Prostate gland (tissue), 2 donors: Measurements from ENCODE around the gene PCBP4. TPM values are rescaled to one million over a fixed set of nuclear protein-coding genes. Genes with fewer than 3 reads are reported as not detected.

Source experiments
- DNase-seq: peaks from one replicate; pipeline ENCODE4 v3.0.0-alpha.2; 2019; ENCODE audit warnings: low spot score
- H3K27ac ChIP-seq, 2 donors: fragments of 200-600 bp; sonication (generic); 2 replicates each; pipeline ENCODE4 v1.5.1; 2017 to 2019
- H3K27me3 ChIP-seq: fragments of 200-600 bp; sonication (generic); replicated peaks from 2 replicates; pipeline ENCODE4 v1.5.1; 2019; ENCODE audit not compliant: insufficient read depth
- H3K36me3 ChIP-seq, 2 donors: fragments of 200-600 bp; sonication (generic); 1 replicate in 1 of 2; 2 replicates in 1 of 2; pipeline versions ENCODE4 v1.5.1 to v1.8.1; 2017 to 2019
- H3K4me1 ChIP-seq: fragments of 200-600 bp; sonication (generic); replicated peaks from 2 replicates; pipeline ENCODE4 v1.5.1; 2019
- H3K4me3 ChIP-seq, 2 donors: fragments of 200-600 bp; sonication (generic); 2 replicates each; pipeline ENCODE4 v1.5.1; 2017 to 2019
- H3K9me3 ChIP-seq: fragments of 200-600 bp; sonication (generic); 2 replicates; pipeline ENCODE4 v1.5.1; 2017
- CTCF ChIP-seq, 4 experiments: fragments of 200-600 bp in 2 of 4; fragments of 450-650 bp in 2 of 4; sonication (generic) in 2 of 4; IDR thresholded peaks; 1 replicate in 3 of 4; 2 replicates in 1 of 4; pipeline ENCODE4 v1.5.1; 2016 to 2019; ENCODE audit warnings: antibody characterized with exemption in 4 of 4, mild to moderate bottlenecking in 2 of 4, moderate library complexity in 2 of 4
- POLR2A ChIP-seq: fragments of 450-650 bp; IDR thresholded peaks from one replicate; pipeline ENCODE4 v1.6.1; 2016; ENCODE audit warnings: antibody characterized with exemption, mild to moderate bottlenecking
- POLR2AphosphoS5 ChIP-seq: sonication (generic); formaldehyde crosslinking; IDR thresholded peaks from one replicate; pipeline ENCODE4 v1.6.1; 2017; ENCODE audit warnings: antibody characterized with exemption
- WGBS: methylation state at CpG from one replicate; pipeline ENCODE4 v1.1.5; 2018; 5-methylcytosine and 5-hydroxymethylcytosine counted together
- intact Hi-C: fragments of 100-400 bp; cut with DNase I; formaldehyde crosslinking; loops from one replicate; pipeline ENCODE4 v1.14.2; 2022
- total RNA-seq, 2 donors: library from RNA; depleted of rRNA; stranded (reverse); fragments of >200 nt; gene quantifications; one replicate each; pipeline ENCODE4 v1.1.0, GENCODE V29; 2016

Gene PCBP4
- total RNA-seq, 2 donors from 2014 or later: 74.0 to 74.1 TPM

DNA sequence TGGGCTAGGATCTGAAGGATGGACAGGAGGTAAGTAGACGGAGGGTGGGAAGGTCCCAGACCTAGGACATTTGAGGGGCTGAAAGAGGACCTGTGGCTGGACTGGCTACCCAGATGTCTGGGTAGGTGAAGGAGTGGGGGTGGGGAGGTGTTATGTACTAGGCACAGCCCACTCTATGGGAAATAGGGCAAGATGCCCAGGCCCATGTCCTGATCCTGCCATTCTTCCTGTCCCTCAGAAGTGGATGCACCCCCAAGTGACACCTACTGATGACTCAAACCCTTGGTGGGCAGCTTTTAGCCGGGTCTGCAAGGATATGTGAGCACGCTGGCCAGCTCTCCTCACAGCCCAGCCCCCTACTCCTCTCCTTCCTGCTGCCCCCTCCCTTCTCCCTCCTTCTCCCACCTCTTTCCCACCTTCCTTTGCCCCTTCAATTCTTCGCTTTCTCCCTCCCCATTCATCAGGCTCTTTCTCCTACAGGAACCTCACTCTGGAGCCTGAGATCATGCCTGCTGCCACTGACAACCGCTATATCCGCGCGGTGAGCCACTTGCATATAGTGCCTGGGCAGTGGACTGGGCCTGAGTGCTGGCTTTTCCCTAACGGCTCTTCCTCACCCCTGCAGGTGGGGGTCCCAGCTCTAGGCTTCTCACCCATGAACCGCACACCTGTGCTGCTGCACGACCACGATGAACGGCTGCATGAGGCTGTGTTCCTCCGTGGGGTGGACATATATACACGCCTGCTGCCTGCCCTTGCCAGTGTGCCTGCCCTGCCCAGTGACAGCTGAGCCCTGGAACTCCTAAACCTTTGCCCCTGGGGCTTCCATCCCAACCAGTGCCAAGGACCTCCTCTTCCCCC is 21.3 kb upstream of the PCBP4 start:
- Histone ChIP-seq H3K36me3 (no peaks in the 10 kb centered on the region), H3K9me3 (no peaks in the 10 kb centered on the region), H3K27me3 (no peaks in the 10 kb centered on the region), H3K4me1 (peaks cover 7% of the 10 kb centered on the region), H3K4me3 (no peak overlapping the region), H3K27ac (no peak overlapping the region)
- DNase-seq: no peak
- TF ChIP-seq POLR2AphosphoS5: no peak
- TF ChIP-seq CTCF (IDR thresholded peaks at IDR 0.05): no peak
- no peak for TF ChIP-seq POLR2A
- intact Hi-C loops: no loop called here
- 79% methylated on average over 15 of the region's 15 CpGs for WGBS

GRCh38 chr3:51987568-51987967 is 20.3 kb upstream of the PCBP4 start:
- Histone ChIP-seq H3K27me3 (no peaks in the 10 kb centered on the region), H3K36me3 (no peaks in the 10 kb centered on the region), H3K4me3 (no peak overlapping the region), H3K4me1 (peaks cover 7% of the 10 kb centered on the region), H3K27ac (no peak overlapping the region), H3K9me3 (no peaks in the 10 kb centered on the region)
- intact Hi-C loops: no loop called here
- WGBS: 89% methylated on average over 7 of the region's 7 CpGs
- no peak for DNase-seq
- no peak for TF ChIP-seq CTCF (IDR thresholded peaks at IDR 0.05)
- TF ChIP-seq POLR2A: no peak
- no peak for TF ChIP-seq POLR2AphosphoS5

DNA sequence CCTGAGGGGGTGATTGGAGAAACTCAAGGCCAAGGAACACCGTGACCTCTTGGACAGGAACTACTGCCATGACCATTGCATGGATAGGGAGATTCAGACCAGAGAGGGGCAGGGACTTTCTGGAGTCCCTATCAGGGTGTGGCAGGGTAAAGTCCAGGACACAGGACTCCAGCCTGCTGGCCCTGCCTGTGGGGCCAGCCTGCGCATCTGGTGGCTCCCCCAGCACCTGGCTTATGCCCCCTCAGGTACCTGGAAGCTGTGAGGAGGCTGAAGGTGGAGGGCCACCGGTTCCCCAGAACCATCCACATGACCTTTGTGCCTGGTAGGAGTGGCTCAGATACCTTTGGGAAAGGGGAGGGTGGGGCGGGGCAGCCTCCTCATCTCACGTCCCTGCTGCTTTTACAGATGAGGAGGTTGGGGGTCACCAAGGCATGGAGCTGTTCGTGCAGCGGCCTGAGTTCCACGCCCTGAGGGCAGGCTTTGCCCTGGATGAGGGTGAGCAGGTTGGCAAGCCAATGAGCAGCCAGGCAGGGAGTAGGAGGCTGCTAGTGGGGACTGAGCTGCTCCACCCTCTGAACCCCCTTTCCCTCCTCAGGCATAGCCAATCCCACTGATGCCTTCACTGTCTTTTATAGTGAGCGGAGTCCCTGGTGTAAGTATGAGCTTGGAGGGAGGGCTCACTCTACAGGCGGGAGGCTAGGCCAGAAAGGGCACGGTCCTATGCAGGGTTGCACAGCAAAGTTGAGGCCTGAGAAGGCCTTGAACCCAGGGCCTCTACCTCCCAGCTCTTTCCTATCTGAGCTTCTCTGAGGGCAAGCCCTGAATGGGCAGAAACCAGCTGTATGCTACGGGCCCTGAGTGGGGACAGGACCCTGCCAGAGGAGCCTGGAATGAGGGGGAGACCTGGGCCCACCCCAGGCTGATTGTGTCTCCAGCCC is 19.0 kb upstream of the PCBP4 start:
- Histone ChIP-seq H3K27ac (no peak overlapping the region), H3K27me3 (no peaks in the 10 kb centered on the region), H3K9me3 (no peaks in the 10 kb centered on the region), H3K36me3 (no peaks in the 10 kb centered on the region), H3K4me3 (no peak overlapping the region), H3K4me1 (peaks cover 11% of the 10 kb centered on the region)
- DNase-seq: no peak
- intact Hi-C loops: no loop called here
- WGBS: 75% methylated on average over 12 of the region's 12 CpGs
- TF ChIP-seq POLR2A (no peak), POLR2AphosphoS5 (no peak), CTCF (IDR thresholded peaks at IDR 0.05) (no peak)

DNA sequence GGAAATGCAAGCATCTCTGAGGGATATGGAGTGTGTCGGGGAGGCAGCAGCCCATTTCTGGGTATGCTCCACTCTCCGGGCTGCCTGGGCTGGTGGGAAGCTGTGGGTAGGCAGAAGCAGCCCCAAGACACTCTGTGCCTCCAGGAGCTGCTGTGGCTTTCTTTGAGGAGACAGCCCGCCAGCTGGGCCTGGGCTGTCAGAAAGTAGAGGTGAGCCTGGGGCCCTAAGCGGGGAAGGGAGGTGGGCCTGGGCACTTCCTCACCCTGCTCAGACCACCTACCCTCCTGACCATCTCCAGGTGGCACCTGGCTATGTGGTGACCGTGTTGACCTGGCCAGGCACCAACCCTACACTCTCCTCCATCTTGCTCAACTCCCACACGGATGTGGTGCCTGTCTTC is 17.8 kb upstream of the PCBP4 start:
- H3K27ac ChIP-seq: no peak overlapping the region
- TF ChIP-seq CTCF (IDR thresholded peaks at IDR 0.05) (no peak), POLR2A (no peak), POLR2AphosphoS5 (no peak)

More for the DNA sequence above, 17.8 kb upstream of the PCBP4 start:
- Histone ChIP-seq H3K27me3 (no peaks in the 10 kb centered on the region), H3K4me3 (no peak overlapping the region), H3K9me3 (no peaks in the 10 kb centered on the region), H3K4me1 (peaks cover 11% of the 10 kb centered on the region), H3K36me3 (no peaks in the 10 kb centered on the region)
- intact Hi-C loops: no loop called here
- WGBS: 85% methylated on average over 6 of the region's 6 CpGs
- DNase-seq: no peak
